ENCODE measurements around the gene MSL2.

GRCh38 chr3:136109499-136109898, 86.6 kb downstream of the MSL2 start:
- TF ChIP-seq, protein P1, sequence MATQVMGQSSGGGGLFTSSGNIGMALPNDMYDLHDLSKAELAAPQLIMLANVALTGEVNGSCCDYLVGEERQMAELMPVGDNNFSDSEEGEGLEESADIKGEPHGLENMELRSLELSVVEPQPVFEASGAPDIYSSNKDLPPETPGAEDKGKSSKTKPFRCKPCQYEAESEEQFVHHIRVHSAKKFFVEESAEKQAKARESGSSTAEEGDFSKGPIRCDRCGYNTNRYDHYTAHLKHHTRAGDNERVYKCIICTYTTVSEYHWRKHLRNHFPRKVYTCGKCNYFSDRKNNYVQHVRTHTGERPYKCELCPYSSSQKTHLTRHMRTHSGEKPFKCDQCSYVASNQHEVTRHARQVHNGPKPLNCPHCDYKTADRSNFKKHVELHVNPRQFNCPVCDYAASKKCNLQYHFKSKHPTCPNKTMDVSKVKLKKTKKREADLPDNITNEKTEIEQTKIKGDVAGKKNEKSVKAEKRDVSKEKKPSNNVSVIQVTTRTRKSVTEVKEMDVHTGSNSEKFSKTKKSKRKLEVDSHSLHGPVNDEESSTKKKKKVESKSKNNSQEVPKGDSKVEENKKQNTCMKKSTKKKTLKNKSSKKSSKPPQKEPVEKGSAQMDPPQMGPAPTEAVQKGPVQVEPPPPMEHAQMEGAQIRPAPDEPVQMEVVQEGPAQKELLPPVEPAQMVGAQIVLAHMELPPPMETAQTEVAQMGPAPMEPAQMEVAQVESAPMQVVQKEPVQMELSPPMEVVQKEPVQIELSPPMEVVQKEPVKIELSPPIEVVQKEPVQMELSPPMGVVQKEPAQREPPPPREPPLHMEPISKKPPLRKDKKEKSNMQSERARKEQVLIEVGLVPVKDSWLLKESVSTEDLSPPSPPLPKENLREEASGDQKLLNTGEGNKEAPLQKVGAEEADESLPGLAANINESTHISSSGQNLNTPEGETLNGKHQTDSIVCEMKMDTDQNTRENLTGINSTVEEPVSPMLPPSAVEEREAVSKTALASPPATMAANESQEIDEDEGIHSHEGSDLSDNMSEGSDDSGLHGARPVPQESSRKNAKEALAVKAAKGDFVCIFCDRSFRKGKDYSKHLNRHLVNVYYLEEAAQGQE (IDR thresholded peaks at IDR 0.05; ENCODE audit: insufficient read depth in 1 of 2, low read depth in 2 of 2, low read length in 1 of 2) = no peak
- no peak for TF ChIP-seq POLR2AphosphoS5 (IDR thresholded peaks at IDR 0.05; ENCODE audit: low read depth, low read length)
- no peak for TF ChIP-seq CTCF (IDR thresholded peaks at IDR 0.05)
- no peak for TF ChIP-seq TCF7L2 (IDR thresholded peaks at IDR 0.05; ENCODE audit: low read depth, low read length)
